Medulla oblongata (tissue), 1 donor: ENCODE results near the gene KRT6B.

ENCODE experiments used
- DNase-seq: peaks from one replicate; pipeline ENCODE4 v3.0.0-alpha.2; 2015; ENCODE audit errors: extremely low spot score

KRT6B gene

GRCh38 chr12:52436000-52436827 lies 15.7 kb downstream of the KRT6B start:
- DNase-seq, result no peak

GRCh38 chr12:52435659-52435999 lies 16.3 kb downstream of the KRT6B start:
- no peak for DNase-seq

GRCh38 chr12:52434760-52435530 lies 17.0 kb downstream of the KRT6B start:
- DNase-seq, result no peak

- no peak for DNase-seq
These were observed 17.7 kb downstream of the KRT6B start, which contains the start of gene KRT75 for GRCh38 chr12:52434081-52434733. Gene KRT75, minus strand, starts transcription at chr12:52434371. Its CDS starts 67 bp downstream, at chr12:52434304.

- no peak for DNase-seq
These were observed 18.4 kb downstream of the KRT6B start for GRCh38 chr12:52433501-52434080.

GRCh38 chr12:52432559-52433207 lies 19.3 kb downstream of the KRT6B start:
- no peak for DNase-seq

- DNase-seq, result no peak
These were observed 23.8 kb downstream of the KRT6B start for GRCh38 chr12:52428121-52428520.

GRCh38 chr12:52427083-52427482 lies 24.9 kb downstream of the KRT6B start:
- no peak for DNase-seq

GRCh38 chr12:52426034-52426433 lies 25.9 kb downstream of the KRT6B start:
- no peak for DNase-seq

- no peak for DNase-seq
These were observed 26.5 kb downstream of the KRT6B start for GRCh38 chr12:52425466-52425865.

- DNase-seq, result no peak
These were observed 28.1 kb downstream of the KRT6B start for GRCh38 chr12:52423661-52424500.

GRCh38 chr12:52423035-52423434 lies 28.9 kb downstream of the KRT6B start:
- no peak for DNase-seq

GRCh38 chr12:52419656-52420055 lies 32.3 kb downstream of the KRT6B start:
- no peak for DNase-seq

- no peak for DNase-seq
These were observed 33.3 kb downstream of the KRT6B start for GRCh38 chr12:52418576-52419110.

GRCh38 chr12:52417740-52418139 lies 34.2 kb downstream of the KRT6B start:
- no peak for DNase-seq

GRCh38 chr12:52416795-52417194 lies 35.2 kb downstream of the KRT6B start:
- DNase-seq, result no peak

GRCh38 chr12:52415870-52416750 lies 35.8 kb downstream of the KRT6B start:
- DNase-seq, result peak; percentile 5

- DNase-seq, result no peak
These were observed 37.0 kb downstream of the KRT6B start for GRCh38 chr12:52414936-52415335.

- no peak for DNase-seq
These were observed 38.1 kb downstream of the KRT6B start for GRCh38 chr12:52413782-52414345.
